Spleen (tissue), 11 donors: ENCODE measurements around the gene NLN. TPM values are rescaled to one million over a fixed set of nuclear protein-coding genes. Genes with fewer than 3 reads are reported as not detected.

Experiments used
- DNase-seq: peaks from one replicate; pipeline ENCODE4 v3.0.0-alpha.2; 2020
- H3K27ac ChIP-seq, 8 donors: fragments of 200-600 bp; sonication (generic) in 7 of 8; 1 replicate in 4 of 8; 2 replicates in 4 of 8; pipeline versions ENCODE4 v1.5.0 to v1.8.0; 2016 to 2021; ENCODE audit warnings: inconsistent platforms in 4 of 8, mild to moderate bottlenecking in 4 of 8, moderate library complexity in 1 of 8
- H3K27me3 ChIP-seq, 7 donors: fragments of 200-600 bp; sonication (generic) in 6 of 7; replicated peaks in 1 of 7; 1 replicate in 4 of 7; 2 replicates in 3 of 7; pipeline versions ENCODE4 v1.5.0 to v1.8.0; 2016 to 2021; ENCODE audit warnings: inconsistent platforms in 3 of 7, mild to moderate bottlenecking in 1 of 7
- H3K36me3 ChIP-seq, 6 donors: fragments of 200-600 bp; sonication (generic) in 5 of 6; 1 replicate in 4 of 6; 2 replicates in 2 of 6; pipeline versions ENCODE4 v1.5.0 to v1.8.0; 2016 to 2021; ENCODE audit warnings: inconsistent platforms in 2 of 6
- H3K4me1 ChIP-seq, 6 donors: fragments of 200-600 bp; sonication (generic) in 5 of 6; 1 replicate in 3 of 6; 2 replicates in 3 of 6; pipeline versions ENCODE4 v1.5.0 to v1.8.0; 2016 to 2021; ENCODE audit warnings: inconsistent platforms in 3 of 6
- H3K4me3 ChIP-seq, 8 donors: fragments of 200-600 bp; sonication (generic) in 7 of 8; 1 replicate in 4 of 8; 2 replicates in 4 of 8; pipeline versions ENCODE4 v1.5.0 to v1.8.0; 2016 to 2021; ENCODE audit warnings: inconsistent platforms in 4 of 8, mild to moderate bottlenecking in 4 of 8, moderate library complexity in 2 of 8
- H3K9me3 ChIP-seq, 8 donors: fragments of 200-600 bp; sonication (generic) in 7 of 8; 1 replicate in 4 of 8; 2 replicates in 4 of 8; pipeline versions ENCODE4 v1.5.0 to v1.8.0; 2016 to 2021; ENCODE audit warnings: inconsistent platforms in 4 of 8
- POLR2A ChIP-seq, 3 donors: fragments of 450-650 bp; IDR thresholded peaks; one replicate each; pipeline ENCODE4 v1.5.1; 2017; ENCODE audit warnings: antibody characterized with exemption in 3 of 3, mild to moderate bottlenecking in 1 of 3
- POLR2AphosphoS5 ChIP-seq, 3 donors: sonication (generic); formaldehyde crosslinking; IDR thresholded peaks; one replicate each; pipeline ENCODE4 v1.5.1; 2017; ENCODE audit warnings: antibody characterized with exemption in 3 of 3
- WGBS, 5 donors: extraction: QIAGEN DNeasy Blood & Tissue Kit in 3 of 5; methylation state at CpG; one replicate each; pipeline versions ENCODE4 v1.1.5 to v1.1.7; 2013 to 2018; 5-methylcytosine and 5-hydroxymethylcytosine counted together
- intact Hi-C: fragments of 100-400 bp; cut with DNase I; formaldehyde crosslinking; loops from one replicate; pipeline ENCODE4 v1.15.0; 2023; ENCODE audit warnings: low total_unique reads
- polyA plus RNA-seq, 3 donors: library from polyadenylated mRNA; stranded (reverse); fragments of 200-250 nt; gene quantifications; one replicate each; pipeline ENCODE4 v1.2.1, GENCODE V29; 2013
- total RNA-seq, 7 donors: library from RNA; depleted of rRNA in 3 of 7; stranded (reverse); fragments of >200 nt in 3 of 7; fragmentation: NEBNext Ultra II Directional in 4 of 7; extraction: Animal tissue kit (Norgen Biotek cat#: 25700) in 4 of 7; gene quantifications; one replicate each; pipeline versions ENCODE4 v1.1.0 to v1.2.1, GENCODE V29; 2016 to 2021
- TF ChIP-seq, protein P1 (sequence below), 11 experiments: fragments of 200-600 bp in 7 of 11; fragments of 450-650 bp in 4 of 11; sonication (generic) in 4 of 11; IDR thresholded peaks in 8 of 11; conservative IDR thresholded peaks in 3 of 11; 1 replicate in 7 of 11; 2 replicates in 4 of 11; pipeline versions ENCODE4 v1.4.0 to v1.8.0; 2016 to 2021; ENCODE audit warnings: antibody characterized with exemption in 11 of 11, inconsistent platforms in 4 of 11, mild to moderate bottlenecking in 1 of 11
- donor health status: healthy with polysubstance abuse.
- donor health status: DM: no; HTN: no; CAD: no; lungs with moderate emphysema.
- donor health status: DM: no; HTN: no; CAD: no.
- donor health status: Bipolar disorder and iron deficiency.
- donor health status: healthy.
- donor health status: DM: no; HTN: no; CAD: no.
- donor health status: DM: yes; HTN: yes; CAD: no.

Gene NLN
- total and polyA plus RNA-seq, 10 donors: 1.3 to 24.8 (median 9.0) TPM

- H3K27ac ChIP-seq: no peak overlapping the region
- H3K9me3 ChIP-seq: no peaks in the 10 kb centered on the region
- 88 to 98% (median 91%) methylated on average over 2 of the region's 2 CpGs for WGBS, 5 donors
- no peaks in the 10 kb centered on the region for H3K36me3 ChIP-seq
- TF ChIP-seq POLR2AphosphoS5 (IDR thresholded peaks at IDR 0.05): no peak
- no peak for TF ChIP-seq POLR2A (IDR thresholded peaks at IDR 0.05)
- TF ChIP-seq, protein P1, sequence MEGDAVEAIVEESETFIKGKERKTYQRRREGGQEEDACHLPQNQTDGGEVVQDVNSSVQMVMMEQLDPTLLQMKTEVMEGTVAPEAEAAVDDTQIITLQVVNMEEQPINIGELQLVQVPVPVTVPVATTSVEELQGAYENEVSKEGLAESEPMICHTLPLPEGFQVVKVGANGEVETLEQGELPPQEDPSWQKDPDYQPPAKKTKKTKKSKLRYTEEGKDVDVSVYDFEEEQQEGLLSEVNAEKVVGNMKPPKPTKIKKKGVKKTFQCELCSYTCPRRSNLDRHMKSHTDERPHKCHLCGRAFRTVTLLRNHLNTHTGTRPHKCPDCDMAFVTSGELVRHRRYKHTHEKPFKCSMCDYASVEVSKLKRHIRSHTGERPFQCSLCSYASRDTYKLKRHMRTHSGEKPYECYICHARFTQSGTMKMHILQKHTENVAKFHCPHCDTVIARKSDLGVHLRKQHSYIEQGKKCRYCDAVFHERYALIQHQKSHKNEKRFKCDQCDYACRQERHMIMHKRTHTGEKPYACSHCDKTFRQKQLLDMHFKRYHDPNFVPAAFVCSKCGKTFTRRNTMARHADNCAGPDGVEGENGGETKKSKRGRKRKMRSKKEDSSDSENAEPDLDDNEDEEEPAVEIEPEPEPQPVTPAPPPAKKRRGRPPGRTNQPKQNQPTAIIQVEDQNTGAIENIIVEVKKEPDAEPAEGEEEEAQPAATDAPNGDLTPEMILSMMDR (IDR thresholded peaks at IDR 0.05 in 8 of 11, conservative IDR thresholded peaks at IDR 0.05 in 3 of 11): no peak
- no peak overlapping the region for H3K4me3 ChIP-seq
- no peaks in the 10 kb centered on the region for H3K27me3 ChIP-seq
- peaks cover 0 to 11% (median 6%) of the 10 kb centered on the region in 6 donors for H3K4me1 ChIP-seq
- intact Hi-C loops: no loop called here
- DNase-seq: no peak
These were observed 108.9 kb downstream of the NLN start for GRCh38 chr5:65830856-65831255.

DNA sequence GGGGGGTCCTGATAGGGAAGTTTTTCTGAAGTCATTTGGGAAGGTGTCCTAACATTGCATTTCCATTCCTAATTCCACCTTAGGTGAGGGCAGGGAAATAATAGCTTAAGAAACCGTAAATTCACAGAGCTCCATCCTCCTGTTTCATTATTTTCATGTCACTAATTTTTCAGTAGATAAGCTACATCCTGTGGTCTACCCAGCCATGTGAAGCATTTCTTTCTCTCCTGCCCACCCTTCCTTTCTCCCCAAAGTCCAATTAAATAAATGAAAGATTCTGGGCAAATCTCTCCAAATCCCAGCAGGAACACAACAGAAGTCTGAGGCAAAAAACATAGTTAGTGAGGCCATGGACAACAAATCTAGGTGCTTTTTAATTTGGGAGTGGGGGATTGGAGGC lies 109.3 kb downstream of the NLN start:
- Histone ChIP-seq H3K36me3 (no peaks in the 10 kb centered on the region), H3K4me3 (no peak overlapping the region), H3K27me3 (no peaks in the 10 kb centered on the region), H3K9me3 (no peaks in the 10 kb centered on the region), H3K27ac (no peak overlapping the region), H3K4me1 (peaks cover 0 to 6% (median 2%) of the 10 kb centered on the region in 6 donors)
- intact Hi-C loops: no loop called here
- TF ChIP-seq POLR2AphosphoS5 (IDR thresholded peaks at IDR 0.05): no peak
- TF ChIP-seq, protein P1 (IDR thresholded peaks at IDR 0.05 in 8 of 11, conservative IDR thresholded peaks at IDR 0.05 in 3 of 11): no peak
- TF ChIP-seq POLR2A (IDR thresholded peaks at IDR 0.05): no peak
- 38 to 87% (median 76%) methylated on average over 1 of the region's 1 CpG for WGBS, 5 donors
- DNase-seq: no peak

- H3K4me1 ChIP-seq: no peaks in the 10 kb centered on the region
- no peaks in the 10 kb centered on the region for H3K9me3 ChIP-seq
- no peak overlapping the region for H3K27ac ChIP-seq
- no peak overlapping the region for H3K4me3 ChIP-seq
- TF ChIP-seq, protein P1 (IDR thresholded peaks at IDR 0.05 in 8 of 11, conservative IDR thresholded peaks at IDR 0.05 in 3 of 11): no peak
- TF ChIP-seq POLR2AphosphoS5 (IDR thresholded peaks at IDR 0.05) (no peak), POLR2A (IDR thresholded peaks at IDR 0.05) (no peak)
- H3K36me3 ChIP-seq: no peaks in the 10 kb centered on the region
- DNase-seq: no peak
- H3K27me3 ChIP-seq: no peaks in the 10 kb centered on the region
- intact Hi-C loops: no loop called here
These were observed 110.1 kb downstream of the NLN start for GRCh38 chr5:65832152-65832551.

DNA sequence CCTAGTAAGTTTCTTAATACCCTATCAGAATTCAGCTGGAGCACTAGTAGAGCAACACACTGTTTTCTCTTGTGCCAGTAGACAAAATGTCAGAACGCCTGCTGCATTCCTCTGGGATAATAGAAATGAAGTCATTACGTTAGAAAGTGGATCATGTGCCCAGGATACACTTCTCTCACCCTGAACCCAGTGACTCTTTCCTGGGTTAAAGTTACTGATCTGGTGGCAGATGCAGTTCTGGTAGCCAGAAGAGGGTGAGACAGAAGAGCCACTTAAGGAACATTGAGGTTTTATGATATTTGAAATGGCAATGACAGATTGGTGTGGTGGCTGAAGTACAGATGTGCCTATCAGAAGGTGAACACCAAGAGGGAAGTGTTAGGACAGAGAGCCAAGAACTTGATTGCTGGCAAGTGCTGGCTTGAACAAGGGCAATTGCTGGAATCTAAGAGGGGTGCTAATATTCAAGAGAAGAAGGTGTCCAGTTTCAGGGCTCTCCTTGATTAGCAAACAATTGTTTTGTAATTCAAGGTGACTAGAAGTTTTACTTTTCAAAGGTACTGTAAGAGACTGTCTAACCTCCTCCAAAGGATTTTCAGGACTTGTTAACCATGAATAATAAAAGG lies 110.7 kb downstream of the NLN start:
- Histone ChIP-seq H3K36me3 (no peaks in the 10 kb centered on the region), H3K27ac (no peak overlapping the region), H3K27me3 (no peaks in the 10 kb centered on the region), H3K4me1 (no peaks in the 10 kb centered on the region), H3K9me3 (no peaks in the 10 kb centered on the region), H3K4me3 (no peak overlapping the region)
- intact Hi-C loops: no loop called here
- 86 to 100% (median 90%) methylated on average over 2 of the region's 2 CpGs for WGBS, 5 donors
- DNase-seq: no peak
- TF ChIP-seq POLR2AphosphoS5 (IDR thresholded peaks at IDR 0.05) (no peak), POLR2A (IDR thresholded peaks at IDR 0.05) (no peak)
- TF ChIP-seq, protein P1 (IDR thresholded peaks at IDR 0.05 in 8 of 11, conservative IDR thresholded peaks at IDR 0.05 in 3 of 11): no peak
